Kasumi-1 (cell line): ENCODE measurements around the gene MIDN.
"Not testable (repeated sequence)": the region's sequence is repeated elsewhere in the genome, so short reads cannot be mapped to it uniquely, and the experiment has no call there.

Experiments used
- DNase-seq, 2 experiments: peaks; one replicate each; lab custom pipeline; 2025; lab: John Stamatoyannopoulos, UW

The MIDN gene

DNA sequence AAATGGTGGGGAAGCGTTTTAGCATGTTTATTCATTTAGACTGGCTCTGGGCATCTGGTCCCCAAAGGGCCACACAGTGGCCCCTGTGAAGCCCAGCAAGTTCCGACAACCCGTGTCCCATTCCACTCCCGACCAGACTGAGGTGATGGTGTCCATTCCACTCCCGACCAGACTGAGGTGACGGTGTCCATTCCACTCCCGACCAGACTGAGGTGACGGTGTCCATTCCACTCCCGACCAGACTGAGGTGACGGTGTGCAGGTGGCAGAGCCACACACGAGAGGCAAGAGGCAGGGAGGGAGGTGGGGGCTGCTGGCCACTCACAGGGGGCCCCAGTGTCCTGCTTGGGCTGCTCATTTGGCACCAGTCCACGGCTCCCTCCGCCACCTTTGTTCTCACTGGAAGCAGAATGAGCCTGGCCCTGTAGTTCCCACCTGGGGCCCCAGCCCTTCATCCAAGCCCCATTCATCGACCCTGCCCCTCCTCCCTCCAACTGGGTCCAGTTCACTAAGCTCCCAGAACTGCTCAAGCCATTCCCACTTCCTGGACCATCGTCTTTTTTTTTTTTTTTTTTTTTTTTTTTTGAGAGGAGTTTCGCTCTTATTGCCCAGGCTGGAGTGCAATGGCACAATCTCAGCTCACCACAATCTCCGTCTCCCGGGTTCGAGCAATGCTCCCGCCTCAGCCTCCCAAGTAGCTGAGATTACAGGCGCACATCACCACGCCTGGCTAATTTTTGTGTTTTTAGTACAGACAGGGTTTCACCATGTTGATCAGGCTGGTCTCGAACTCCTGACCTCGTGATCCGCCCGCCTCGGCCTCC is 1.9 kb upstream of the MIDN start:
- not testable (repeated sequence) for DNase-seq

DNA sequence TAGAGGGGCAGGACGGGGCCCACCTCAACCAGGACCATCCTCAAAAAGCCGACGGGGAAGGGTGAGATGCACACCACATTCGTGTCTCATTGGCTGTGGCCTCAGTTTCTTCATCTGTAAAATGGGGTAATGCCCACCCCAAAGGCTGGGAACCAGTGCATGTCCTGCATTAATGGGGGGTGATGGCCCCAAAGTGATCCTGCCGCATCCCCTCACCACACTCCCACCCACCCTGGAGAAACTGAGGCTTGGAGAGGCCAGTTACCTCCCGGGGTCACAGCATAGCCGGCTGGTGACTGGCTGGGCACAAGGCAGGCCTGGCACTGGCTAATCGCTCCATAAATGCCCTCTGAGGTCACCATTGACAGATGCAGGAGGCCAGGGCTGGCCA is 640 bp upstream of the MIDN start:
- DNase-seq: no peak

DNA sequence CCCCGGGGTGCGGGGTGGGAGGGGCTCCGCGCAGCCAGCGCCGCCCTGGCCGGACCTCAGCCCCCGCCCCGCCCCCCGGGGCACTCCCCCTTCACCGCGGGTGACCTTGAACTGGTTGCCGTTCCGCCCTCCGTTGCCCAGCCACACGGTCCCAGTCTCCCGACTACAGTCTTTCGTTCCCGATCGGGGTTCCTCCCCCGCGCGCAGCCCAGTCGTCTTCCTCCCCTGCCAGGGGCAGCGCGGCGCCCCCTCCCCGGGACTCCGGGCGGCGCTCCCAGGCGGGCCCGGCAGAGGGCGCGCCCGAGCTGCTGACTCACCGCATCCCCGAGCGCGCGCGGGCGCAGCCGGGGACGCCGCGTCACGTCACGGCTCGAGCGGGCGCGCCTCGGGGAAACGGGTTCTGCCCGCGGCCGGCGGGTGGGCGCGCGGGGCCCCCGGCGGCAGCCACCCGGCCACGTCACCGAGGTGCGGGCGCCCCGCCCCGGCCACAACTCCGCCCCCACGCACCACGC is 459 bp downstream of the MIDN start:
- DNase-seq: peak; percentile 57 to 69

DNA sequence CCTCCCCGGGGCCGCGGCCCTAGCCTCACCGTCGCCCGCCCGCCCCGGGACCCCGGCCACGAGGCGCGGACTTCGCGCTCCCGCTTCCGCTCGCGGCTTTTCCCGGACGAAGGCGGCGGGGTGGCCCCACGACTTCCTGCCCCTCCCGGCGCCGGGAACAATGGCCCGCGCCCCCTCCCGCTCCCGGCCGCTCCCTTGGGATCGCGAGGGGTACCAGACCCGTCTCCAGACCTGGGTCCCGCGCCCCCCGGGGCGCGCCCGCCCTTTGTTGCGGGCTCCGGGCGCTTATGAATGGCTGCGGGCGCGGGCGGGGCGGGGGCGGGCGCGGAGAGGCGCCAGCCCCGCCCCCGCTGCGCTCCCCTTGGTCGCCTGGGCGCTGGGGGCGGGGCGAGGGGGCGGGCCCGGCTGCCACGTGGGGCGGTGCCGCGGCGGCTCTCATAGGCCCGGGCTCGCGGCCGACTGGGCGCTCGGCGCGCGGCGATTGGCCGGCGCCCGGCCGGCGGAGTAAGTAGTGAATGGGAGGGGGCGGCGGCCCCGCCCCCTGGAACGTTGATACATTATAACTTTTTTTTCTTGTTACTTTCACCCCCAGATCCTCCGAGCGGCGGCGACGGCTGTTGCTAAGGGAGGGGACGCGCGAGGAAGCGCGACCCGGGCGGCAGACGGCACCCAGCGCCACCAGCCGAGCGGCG is 1.1 kb downstream of the MIDN start:
- DNase-seq: peak; percentile 90

DNA sequence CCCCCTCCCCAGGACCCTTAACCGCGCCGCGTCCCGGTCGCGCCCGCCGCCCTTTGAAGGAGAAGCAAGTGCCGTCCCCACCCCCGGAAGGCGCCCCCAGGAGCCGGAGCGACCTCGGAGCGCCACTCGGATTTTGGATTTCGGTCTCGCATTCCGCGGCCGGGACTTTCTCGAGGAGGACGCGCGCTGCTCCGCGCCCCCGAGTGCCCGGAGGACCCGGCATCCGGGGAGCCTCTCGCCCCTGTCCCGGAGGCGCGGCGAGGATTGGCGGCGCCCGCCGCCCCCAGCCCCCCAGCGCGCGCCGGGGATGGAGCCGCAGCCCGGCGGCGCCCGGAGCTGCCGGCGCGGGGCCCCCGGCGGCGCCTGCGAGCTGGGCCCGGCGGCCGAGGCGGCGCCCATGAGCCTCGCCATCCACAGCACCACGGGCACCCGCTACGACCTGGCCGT is 1.6 kb downstream of the MIDN start:
- no peak for DNase-seq

DNA sequence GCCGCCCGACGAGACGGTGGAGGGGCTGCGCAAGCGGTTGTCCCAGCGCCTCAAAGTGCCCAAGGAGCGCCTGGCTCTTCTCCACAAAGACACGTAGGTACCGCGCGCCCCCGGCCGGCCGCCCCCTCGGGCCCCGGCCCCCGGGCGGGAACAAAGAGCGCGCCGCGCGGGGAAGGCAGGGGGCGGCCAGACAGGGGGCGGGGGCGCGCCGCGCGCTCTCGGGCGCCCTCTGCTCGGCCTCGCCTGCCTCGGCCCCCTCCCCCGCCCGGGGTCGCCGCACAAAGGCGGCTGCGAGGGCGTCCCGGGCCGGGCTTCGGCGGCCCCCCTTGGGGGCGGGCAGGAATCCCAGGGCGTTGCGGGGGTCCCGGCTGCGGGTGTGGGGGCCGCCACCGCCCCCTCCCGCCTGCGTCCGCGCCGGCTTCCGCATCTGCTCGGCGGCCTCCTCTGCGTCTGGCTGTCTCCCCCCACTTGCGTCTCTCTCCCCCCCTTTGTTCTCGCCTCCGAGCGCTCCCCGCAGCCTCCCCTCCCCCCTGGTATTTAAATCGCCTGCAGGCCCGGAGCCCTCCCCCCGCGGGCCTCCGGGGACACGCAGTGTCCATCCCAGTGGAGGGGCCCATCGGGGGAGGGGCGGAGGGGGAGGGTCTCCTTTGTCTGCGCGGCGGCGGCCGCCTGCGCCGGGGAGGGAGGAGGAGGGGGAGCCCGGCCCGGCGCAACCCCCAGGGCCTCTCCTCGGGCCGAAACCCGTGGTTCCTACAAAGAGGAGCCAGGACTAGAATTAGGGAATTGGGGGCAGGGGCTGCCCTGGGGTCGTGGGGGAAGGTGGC is 2.3 kb downstream of the MIDN start:
- peak; percentile 45 to 54 for DNase-seq

DNA sequence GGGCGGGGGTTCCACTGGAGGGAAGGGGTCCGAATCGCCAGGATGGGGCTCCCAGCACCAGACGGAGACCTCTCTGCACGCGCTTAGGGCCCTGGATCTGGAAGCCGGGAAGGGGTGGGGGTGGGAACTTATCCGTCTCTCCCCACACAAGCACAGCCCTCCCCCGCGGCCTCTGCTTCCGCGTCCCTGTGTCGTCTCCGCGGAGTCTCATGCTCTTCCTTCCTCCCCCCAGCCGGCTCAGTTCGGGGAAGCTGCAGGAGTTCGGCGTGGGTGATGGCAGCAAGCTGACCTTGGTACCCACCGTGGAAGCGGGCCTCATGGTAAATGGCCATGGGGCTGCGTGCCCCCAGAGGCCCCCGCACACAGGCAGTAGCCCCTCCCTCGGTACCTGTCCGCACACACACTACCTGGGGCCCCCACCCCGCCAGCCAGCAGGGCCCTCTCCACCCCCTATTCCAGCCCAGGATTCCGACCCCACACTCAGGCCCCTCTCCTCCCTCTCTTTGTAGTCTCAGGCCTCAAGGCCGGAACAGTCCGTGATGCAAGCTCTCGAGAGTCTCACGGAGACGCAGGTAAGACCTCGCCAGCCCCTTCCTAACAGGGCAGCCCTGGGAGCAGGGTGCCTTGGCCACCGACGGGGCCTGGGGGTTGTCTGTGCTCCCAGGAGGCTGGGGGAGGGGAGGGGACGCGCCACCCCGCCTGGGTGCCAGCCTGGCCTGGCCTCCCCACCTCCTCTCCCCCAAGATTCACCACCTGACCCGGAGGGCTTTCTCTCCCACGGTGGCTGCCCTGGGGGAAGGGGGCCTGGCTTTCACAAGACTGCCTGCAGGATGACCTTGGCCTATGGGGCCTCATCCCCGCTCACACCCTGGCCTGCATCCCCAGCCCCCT is 3.2 kb downstream of the MIDN start:
- DNase-seq: peak; percentile 63 to 84

DNA sequence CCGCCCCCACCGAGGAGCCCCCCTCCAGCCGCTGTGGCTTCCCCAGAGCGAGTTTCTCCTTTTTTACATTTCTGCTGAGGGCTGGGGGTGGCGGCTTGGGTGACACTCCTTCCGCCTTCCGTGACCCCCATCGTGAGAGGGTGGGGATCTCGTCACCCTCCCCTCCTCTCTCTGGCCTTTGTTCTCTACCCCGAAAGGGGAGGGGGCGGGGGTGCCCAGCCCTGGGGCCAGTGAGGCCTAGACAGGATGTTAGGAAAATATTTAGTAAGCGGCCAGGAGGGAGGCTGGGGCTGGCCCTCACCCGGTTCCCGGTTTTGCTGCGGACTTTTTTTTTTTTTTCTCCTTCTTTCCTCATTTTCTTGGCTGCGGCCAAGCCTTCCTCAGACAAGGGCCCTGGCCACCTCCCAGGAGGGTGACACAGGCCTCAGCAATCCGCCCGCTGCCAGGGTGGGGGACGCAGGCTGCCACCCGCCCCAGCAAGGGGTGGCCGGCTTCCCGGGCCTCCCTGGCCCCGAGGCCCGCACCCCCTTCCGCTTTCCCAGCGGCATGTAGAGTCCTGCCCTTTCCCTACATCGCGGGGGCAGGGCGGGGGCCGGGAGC is 3.9 kb downstream of the MIDN start:
- peak; percentile 86 to 90 for DNase-seq

DNA sequence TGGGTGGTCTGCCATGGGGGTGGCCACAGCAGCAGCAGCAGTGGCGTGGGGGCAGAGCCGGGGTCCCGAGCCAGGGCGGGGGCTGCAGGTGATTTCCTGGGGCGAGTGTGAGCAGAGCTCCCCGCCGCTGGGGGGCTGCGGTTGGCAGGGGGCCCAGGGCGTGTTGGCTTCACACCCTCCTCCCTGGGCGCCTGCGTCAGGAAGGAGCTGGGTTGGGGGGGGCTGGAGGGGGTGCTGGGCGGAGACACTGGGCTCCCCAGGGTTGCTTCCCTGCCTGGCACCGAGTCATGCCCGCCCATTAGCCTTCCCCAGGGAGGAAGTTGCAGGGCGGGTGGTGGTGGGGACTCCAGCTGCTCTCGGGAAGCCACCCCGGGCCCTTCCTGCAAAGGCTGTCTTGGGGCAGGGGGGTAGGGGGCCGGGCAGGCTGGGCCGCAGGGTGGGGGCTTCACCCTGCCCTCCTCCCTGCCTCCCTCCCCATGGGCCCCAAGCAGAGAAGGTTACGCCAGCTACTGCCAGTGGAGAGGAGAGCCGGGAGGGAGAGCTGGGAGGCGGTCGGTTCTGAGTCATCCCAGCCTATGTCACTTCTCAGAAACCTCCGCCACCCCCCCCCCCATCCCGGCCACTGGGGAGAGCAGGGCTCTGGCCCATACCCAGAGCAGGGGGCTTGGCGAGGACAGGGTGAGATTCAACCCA is 4.6 kb downstream of the MIDN start:
- peak; percentile 96 to 99 for DNase-seq

DNA sequence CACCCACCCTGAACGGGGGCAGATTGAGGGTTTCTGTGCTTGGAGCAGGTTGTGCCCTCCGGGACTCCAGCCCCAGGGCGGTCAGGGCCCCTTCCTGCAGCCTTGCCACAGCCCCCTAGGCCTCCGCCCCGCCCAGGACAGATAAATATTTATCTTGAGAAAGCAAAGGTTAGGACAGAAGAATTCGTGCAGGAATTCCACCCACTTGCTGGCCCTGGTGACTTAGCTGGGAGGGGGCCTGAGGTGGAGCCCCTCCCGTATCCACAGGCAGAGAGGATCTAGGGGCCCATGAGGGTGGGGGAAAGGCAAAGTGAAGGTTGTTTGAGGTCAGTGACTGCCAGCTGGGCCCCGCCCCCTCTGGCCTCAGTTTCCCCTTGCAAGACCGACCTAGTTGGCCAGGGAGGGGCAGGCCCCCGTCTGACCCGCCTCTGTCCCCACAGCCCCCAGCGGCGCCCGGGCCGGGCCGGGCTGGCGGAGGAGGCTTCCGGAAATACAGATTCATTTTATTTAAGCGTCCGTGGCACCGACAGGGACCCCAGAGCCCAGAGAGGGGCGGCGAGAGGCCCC is 5.2 kb downstream of the MIDN start:
- peak in 1 of 2 experiments; percentile 57 for DNase-seq

DNA sequence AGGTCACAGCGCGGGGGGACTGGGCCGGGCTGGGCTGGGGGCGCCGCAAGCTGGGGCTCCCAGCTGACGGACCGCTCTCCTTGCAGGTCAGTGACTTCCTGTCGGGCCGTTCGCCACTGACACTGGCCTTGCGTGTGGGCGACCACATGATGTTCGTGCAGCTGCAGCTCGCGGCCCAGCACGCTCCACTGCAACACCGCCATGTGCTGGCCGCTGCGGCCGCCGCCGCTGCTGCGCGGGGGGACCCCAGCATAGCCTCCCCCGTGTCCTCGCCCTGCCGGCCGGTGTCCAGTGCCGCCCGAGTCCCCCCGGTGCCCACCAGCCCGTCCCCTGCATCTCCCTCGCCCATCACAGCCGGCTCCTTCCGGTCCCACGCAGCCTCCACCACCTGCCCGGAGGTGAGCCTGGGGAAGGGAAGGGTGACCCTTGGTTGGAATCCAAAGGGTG is 5.7 kb downstream of the MIDN start:
- no peak for DNase-seq

DNA sequence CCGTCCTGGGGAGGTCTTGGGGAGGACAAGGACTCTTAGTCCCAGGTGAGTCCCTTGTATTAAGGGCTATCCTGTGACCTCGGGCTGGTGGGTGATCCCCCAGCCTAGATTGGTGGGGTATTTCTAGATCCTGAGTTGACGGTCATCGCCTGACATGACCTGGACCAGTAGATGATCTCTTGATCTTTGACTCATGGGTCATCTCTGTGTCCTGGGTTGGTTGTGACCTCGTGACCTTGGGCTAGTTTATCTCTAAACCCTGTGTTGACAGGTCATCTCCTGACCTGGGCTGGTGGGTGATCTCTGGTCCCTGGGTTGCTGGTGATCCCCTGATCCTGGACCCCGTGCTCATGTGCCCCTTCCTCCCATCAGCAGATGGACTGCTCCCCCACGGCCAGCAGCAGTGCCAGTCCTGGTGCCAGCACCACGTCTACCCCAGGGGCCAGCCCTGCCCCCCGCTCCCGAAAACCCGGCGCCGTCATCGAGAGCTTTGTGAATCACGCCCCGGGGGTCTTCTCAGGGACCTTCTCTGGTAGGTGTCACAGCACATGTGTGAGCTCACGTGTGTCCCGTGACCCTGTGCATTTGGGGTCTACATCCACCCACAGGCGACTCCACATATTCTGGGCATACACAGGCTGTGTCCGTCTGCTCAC is 6.3 kb downstream of the MIDN start:
- DNase-seq: no peak

DNA sequence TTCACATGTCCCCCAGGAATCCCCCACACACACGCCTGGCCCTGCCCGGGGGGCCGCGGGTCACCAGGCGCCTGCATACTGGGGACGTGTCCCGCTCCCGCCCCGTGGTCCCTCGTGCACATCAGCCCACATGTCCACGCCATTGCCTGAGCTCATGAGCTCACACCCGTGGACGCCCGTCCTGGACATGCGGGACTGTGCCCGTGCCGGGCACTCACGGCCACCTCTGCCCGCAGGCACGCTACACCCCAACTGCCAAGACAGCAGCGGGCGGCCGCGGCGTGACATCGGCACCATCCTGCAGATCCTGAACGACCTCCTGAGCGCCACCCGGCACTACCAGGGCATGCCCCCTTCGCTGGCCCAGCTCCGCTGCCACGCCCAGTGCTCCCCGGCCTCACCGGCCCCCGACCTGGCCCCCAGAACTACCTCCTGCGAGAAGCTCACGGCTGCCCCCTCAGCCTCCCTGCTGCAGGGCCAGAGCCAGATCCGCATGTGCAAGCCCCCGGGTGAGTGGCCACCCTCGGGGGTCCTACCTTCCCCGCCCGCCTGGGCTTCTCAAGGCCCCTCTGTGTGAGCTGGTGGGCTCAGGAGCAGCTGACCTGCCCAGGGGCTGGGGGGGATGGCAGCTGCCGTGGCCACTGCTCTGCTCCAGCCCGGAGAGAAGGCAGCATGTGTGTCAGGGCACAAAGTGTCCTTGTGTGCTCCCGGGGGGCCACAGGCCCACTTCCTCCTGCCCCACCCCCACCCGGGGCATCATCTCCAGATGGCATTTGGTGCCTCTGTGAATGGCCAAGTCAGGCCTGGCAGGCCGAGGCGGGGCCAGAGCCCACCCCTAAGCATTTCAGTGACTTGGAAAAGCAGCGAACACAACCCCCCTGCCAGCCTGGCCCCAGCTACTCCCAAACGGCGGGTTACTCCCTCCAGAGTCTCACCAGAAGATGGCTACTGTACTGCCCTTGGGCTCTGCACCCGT is 7.1 kb downstream of the MIDN start:
- DNase-seq: no peak

DNA sequence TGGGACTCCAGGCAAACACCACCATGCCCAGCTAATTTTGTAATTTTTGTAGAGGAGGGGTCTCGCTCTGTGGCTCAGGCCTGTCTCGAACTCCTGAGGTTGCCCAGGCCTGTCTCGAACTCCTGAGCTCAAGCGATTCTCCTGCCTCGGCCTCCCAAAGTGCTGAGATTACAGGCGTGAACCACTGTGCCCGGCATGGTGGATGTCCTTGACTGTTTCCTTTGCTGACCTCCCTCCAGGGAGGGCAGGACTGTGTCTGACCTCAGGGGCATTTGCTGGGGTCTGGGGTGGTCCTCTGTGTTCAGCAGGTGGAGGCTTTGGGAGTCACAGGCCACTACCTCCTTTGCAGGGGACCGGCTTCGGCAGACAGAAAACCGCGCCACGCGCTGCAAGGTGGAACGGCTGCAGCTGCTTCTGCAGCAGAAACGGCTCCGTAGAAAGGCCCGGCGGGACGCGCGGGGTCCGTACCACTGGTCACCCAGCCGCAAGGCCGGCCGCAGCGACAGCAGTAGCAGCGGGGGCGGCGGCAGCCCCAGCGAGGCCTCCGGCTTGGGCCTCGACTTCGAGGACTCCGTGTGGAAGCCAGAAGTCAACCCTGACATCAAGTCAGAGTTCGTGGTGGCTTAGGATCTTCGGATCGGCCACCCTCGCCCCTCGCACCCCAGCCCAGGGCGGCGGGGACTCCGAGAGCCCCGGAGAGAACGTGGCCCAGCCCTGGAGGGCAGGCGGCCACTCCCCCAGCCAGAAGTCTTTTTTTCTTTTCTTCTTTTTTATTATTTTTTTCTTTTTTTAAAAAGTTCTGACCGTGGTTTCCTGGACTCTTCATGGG is 8.5 kb downstream of the MIDN start:
- no peak for DNase-seq

DNA sequence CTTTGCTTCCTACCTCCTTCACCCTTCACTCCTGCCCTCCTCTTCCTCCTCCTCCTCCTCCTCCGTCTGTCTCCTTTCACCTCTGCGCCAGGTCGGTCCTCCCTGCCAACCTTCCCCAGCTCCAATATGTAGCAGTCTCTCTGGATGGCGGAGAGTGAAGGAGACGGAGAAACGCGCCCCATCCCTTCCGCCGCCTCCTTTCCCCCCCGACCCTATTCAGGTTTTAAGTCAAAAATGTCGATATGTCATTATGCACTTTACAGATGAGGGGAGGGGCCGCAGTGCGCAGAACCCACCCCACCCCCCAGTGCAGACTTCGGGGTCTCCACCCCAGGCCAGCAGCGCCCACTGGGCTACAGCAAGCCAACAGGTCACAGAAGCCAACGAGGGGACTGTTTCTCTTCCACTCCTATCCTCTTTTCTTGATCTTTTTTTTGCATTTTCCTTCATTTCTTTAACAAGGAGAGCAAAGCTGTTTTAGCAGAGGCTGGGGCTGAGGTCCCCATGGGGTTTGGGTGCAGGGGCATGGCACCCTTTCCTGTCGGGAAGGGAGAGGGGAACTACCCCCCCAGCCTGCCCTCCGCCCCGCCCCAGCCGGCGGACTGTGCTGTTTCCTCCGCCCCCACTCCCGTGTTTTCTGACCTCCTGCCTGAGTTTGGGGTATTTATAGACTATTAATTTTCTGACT is 9.2 kb downstream of the MIDN start:
- DNase-seq: no peak

DNA sequence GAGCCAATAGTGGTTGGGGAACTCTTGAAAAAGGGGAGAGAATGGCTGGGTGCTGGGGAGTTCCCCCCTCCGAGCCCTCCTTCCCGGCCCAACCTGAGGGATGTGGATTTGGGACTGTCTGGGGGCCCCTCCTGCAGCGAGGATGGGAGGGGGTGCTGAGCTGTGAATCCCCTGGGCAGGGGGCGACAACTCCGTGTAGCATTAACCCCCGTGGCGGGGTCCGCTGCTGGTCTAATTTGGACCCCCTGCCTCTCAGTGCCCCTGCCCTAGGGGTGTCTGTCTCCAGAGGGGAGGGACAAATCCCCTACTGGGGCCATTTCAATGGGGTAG is 9.7 kb downstream of the MIDN start:
- DNase-seq: no peak

DNA sequence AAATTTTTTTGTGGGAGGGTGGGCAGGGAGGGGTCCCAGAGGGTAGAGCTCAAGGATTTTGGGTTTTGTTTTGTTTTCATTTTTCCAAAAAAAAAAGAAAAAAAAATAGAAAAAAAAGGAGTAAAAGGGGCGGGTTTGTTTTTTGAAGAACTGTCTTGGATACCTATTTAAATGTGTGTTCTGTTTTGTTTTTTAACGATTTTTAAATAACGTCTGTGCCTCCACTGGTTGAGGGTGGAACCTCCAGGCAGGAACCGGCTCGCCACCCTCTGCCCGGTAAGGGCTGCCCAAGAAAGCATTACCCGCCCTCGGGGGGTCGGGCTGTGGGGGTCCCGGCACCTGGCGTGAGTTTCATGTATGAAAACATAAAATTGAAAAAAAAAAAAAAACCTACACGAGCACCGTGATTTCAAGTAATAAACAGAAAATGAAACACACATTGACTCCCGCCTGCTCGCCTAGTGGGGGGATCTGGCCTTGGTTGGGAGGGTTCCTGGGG is 10.4 kb downstream of the MIDN start:
- no peak for DNase-seq
